DND-41 (cell line): ENCODE measurements around the gene ARHGAP15.

Experiments used
- ATAC-seq: fragments of 200-7000 bp; cut with Tn5 transposase; 3 replicates; pipeline ENCODE4 v1.9.1; 2021; ENCODE audit warnings: low read depth; ENCODE audit not compliant: insufficient read depth
- DNase-seq: peaks from one replicate; pipeline ENCODE4 v3.0.0-alpha.2; 2020
- H2AFZ ChIP-seq: 2 replicates; pipeline ENCODE4 v1.6.0; 2012; ENCODE audit warnings: low read depth, low read length
- H3K27ac ChIP-seq: 2 replicates; pipeline ENCODE4 v1.5.1; 2012; ENCODE audit warnings: low read length, inconsistent platforms
- H3K27me3 ChIP-seq: fragments of 200-600 bp; sonication (generic); 2 replicates; pipeline ENCODE4 v1.6.0; 2012; ENCODE audit warnings: low read length, mild to moderate bottlenecking, inconsistent platforms; ENCODE audit not compliant: insufficient read depth, poor library complexity
- H3K36me3 ChIP-seq: 2 replicates; pipeline ENCODE4 v1.5.1; 2012; ENCODE audit warnings: low read length, inconsistent platforms; ENCODE audit not compliant: insufficient read depth
- H3K4me1 ChIP-seq: 2 replicates; pipeline ENCODE4 v1.5.1; 2012; ENCODE audit warnings: mild to moderate bottlenecking, low read length; ENCODE audit not compliant: insufficient read depth
- H3K4me2 ChIP-seq: 2 replicates; pipeline ENCODE4 v1.6.0; 2012; ENCODE audit warnings: mild to moderate bottlenecking, moderate library complexity, low read length, inconsistent platforms; ENCODE audit not compliant: insufficient read depth
- H3K4me3 ChIP-seq, 2 experiments: fragments of 200-600 bp in 1 of 2; shearing (Covaris generic) in 1 of 2; 2 replicates each; pipeline ENCODE4 v1.5.1; 2012 to 2016; ENCODE audit warnings: inconsistent platforms in 2 of 2, low read length in 2 of 2, mild to moderate bottlenecking in 2 of 2, low read depth in 1 of 2, moderate library complexity in 1 of 2
- H3K79me2 ChIP-seq: 2 replicates; pipeline ENCODE4 v1.6.0; 2012; ENCODE audit warnings: low read length, inconsistent platforms; ENCODE audit not compliant: insufficient read depth
- H3K9ac ChIP-seq: 2 replicates; pipeline ENCODE4 v1.6.0; 2012; ENCODE audit warnings: low read depth, mild to moderate bottlenecking, inconsistent platforms, low read length, moderate library complexity
- H3K9me3 ChIP-seq: 2 replicates; pipeline ENCODE4 v1.5.1; 2012; ENCODE audit warnings: low read length, moderate library complexity, mild to moderate bottlenecking, inconsistent platforms; ENCODE audit not compliant: insufficient read depth, severe bottlenecking
- H4K20me1 ChIP-seq: 2 replicates; pipeline ENCODE4 v1.6.0; 2012; ENCODE audit warnings: low read length; ENCODE audit not compliant: insufficient read depth
- EZH2 ChIP-seq: IDR thresholded peaks from 3 replicates; pipeline ENCODE4 v1.6.1; 2012; ENCODE audit warnings: borderline replicate concordance, low read depth, mild to moderate bottlenecking, moderate library complexity, low read length, inconsistent platforms; ENCODE audit not compliant: severe bottlenecking
- TF ChIP-seq, protein P1 (sequence below): IDR thresholded peaks from 2 replicates; pipeline ENCODE4 v1.5.1; 2012; ENCODE audit warnings: borderline replicate concordance, low read length, moderate library complexity, mild to moderate bottlenecking; ENCODE audit not compliant: poor library complexity, severe bottlenecking; ENCODE audit errors: extremely low read depth

ARHGAP15 gene

DNA sequence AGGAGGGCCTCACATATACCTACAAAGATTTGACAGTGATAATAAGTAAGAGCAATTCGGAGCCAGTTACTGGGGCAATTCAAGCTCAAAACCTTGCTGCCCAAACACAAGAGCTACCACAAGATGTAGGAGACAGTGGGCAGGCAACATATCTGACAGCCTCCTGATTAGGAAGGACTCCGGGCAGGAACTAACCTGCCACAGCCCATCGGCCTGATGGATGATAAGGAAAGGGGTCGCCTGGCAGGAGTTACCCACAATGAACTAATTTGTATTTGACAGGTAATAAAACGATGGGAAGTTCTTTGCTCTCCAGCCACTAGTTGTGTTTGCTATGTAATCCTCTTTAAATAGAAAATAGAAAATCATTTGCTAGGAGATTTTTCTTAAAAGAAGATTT, 100.2 kb downstream of the ARHGAP15 start:
- Histone ChIP-seq H3K4me1 (no peaks in the 10 kb centered on the region), H3K4me2 (no peak overlapping the region), H4K20me1 (no peaks in the 10 kb centered on the region), H3K36me3 (peaks cover 94% of the 10 kb centered on the region), H3K27ac (no peak overlapping the region), H3K9ac (no peak overlapping the region), H2AFZ (no peak overlapping the region), H3K4me3 (no peak overlapping the region), H3K79me2 (peaks cover 88% of the 10 kb centered on the region), H3K9me3 (peaks cover 16% of the 10 kb centered on the region), H3K27me3 (no peaks in the 10 kb centered on the region)
- ATAC-seq: no peak
- no peak for DNase-seq
- no peak for TF ChIP-seq EZH2
- TF ChIP-seq, protein P1, sequence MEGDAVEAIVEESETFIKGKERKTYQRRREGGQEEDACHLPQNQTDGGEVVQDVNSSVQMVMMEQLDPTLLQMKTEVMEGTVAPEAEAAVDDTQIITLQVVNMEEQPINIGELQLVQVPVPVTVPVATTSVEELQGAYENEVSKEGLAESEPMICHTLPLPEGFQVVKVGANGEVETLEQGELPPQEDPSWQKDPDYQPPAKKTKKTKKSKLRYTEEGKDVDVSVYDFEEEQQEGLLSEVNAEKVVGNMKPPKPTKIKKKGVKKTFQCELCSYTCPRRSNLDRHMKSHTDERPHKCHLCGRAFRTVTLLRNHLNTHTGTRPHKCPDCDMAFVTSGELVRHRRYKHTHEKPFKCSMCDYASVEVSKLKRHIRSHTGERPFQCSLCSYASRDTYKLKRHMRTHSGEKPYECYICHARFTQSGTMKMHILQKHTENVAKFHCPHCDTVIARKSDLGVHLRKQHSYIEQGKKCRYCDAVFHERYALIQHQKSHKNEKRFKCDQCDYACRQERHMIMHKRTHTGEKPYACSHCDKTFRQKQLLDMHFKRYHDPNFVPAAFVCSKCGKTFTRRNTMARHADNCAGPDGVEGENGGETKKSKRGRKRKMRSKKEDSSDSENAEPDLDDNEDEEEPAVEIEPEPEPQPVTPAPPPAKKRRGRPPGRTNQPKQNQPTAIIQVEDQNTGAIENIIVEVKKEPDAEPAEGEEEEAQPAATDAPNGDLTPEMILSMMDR: no peak

DNA sequence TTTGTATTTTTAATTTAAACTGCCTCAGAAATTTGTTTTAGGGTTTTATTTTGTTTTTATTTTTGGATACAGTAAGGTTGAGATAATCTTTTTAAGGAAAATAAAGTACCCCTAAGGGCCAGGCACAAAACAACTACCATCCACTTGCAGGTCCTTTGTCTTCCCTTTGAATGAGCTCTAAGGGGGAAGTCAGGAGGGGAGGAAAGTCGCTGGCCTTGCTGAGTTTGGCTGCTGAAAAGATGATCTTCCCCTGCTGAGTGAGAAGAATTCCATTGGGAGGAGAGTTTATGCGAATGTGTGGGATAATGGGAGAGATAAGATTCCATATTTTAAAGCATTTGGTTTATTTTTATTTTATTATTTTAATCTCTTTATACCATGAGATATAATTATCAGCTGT, 100.7 kb downstream of the ARHGAP15 start:
- peaks cover 94% of the 10 kb centered on the region for H3K36me3 ChIP-seq
- TF ChIP-seq, protein P1: no peak
- no peak for TF ChIP-seq EZH2

DNA sequence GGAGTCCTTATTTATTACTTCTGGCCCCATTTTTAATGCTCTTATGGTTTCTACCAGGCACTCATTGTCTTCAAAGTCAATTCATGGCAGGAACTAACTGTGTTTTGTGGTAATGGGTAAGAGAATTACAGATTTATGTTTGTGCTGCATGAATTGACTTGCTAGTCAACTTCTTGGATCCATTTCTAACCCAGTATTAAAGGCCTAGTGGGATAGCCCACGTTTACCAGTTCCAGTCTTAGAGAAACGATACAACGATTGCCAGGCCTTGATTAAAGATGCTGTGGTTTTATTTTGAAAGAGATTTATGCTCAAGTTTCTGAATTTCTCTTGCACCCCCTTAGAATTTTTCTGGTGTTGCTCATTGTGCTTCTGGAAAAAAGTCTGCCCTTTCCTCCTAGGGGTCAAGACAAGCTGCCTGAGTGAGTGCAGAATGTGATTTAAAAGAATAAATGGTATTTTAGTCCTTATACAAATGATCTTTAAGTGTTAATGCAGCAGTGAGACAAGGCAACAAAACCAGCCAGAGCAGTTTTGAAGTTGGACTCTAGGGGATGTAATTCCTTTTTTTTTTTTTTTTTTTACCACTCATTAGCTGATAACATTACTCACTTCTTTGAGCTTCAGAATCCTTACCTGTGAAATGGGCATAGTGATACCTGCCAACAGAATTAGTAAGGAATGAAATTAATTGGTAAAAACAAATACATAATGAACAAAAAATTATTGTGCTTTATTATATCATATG, 101.5 kb downstream of the ARHGAP15 start:
- Histone ChIP-seq H4K20me1 (no peaks in the 10 kb centered on the region), H3K9me3 (peaks cover 16% of the 10 kb centered on the region), H3K27me3 (no peaks in the 10 kb centered on the region), H3K36me3 (peaks cover 98% of the 10 kb centered on the region), H2AFZ (no peak overlapping the region), H3K4me3 (no peak overlapping the region), H3K79me2 (peaks cover 91% of the 10 kb centered on the region), H3K4me1 (peaks cover 2% of the 10 kb centered on the region; the same call in 1 of the 2 replicates), H3K4me2 (no peak overlapping the region), H3K9ac (no peak overlapping the region), H3K27ac (no peak overlapping the region; the same call in 1 of the 2 replicates)
- ATAC-seq: peak; percentile 58; the same call in 1 of the 3 replicates
- no peak for DNase-seq
- TF ChIP-seq, protein P1: no peak
- TF ChIP-seq EZH2: no peak

More for the DNA sequence above, 100.7 kb downstream of the ARHGAP15 start:
- no peaks in the 10 kb centered on the region for H4K20me1 ChIP-seq
- no peak for ATAC-seq
- no peak for DNase-seq
- H3K27me3 ChIP-seq: no peaks in the 10 kb centered on the region
- peaks cover 16% of the 10 kb centered on the region for H3K9me3 ChIP-seq
- no peak overlapping the region for H3K9ac ChIP-seq
- no peak overlapping the region for H2AFZ ChIP-seq
- H3K4me2 ChIP-seq: no peak overlapping the region
- H3K27ac ChIP-seq: no peak overlapping the region
- H3K79me2 ChIP-seq: peaks cover 88% of the 10 kb centered on the region
- no peaks in the 10 kb centered on the region for H3K4me1 ChIP-seq
- no peak overlapping the region for H3K4me3 ChIP-seq
